ENCODE results near the gene CHEK2. TPM values are rescaled to one million over a fixed set of nuclear protein-coding genes. Genes with fewer than 3 reads are reported as not detected.
"Not testable (repeated sequence)": the region's sequence is repeated elsewhere in the genome, so short reads cannot be mapped to it uniquely, and the experiment has no call there.

Gene CHEK2
- total RNA-seq, 6 donors from 2014 or later: 5.6 to 14.7 (median 9.7) TPM

DNA sequence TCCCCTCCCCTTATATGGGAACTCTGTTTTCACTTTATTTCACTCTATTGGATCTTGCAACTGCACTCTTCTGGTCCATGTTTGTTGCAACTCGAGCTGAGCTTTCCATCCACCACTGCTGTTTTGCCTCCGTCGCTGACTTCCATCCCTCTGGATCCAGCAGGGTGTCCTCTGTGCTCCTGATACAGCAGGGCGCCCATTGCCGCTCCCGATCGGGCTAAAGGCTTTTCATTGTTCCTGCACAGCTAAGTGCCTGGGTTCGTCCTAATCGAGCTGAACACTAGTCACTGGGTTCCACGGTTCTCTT lies 19.8 kb upstream of the CHEK2 start:
- H3K36me3 ChIP-seq: no peaks in the 10 kb centered on the region
- DNase-seq (no peak), ATAC-seq (ENCODE audit: low FRiP score in 2 of 2) (no peak)
- H3K4me3 ChIP-seq: no peak overlapping the region
- H3K4me1 ChIP-seq: peaks cover 0 to 11% (median 10%) of the 10 kb centered on the region in 4 donors
- no peaks in the 10 kb centered on the region for H3K9me3 ChIP-seq
- TF ChIP-seq, protein P1, sequence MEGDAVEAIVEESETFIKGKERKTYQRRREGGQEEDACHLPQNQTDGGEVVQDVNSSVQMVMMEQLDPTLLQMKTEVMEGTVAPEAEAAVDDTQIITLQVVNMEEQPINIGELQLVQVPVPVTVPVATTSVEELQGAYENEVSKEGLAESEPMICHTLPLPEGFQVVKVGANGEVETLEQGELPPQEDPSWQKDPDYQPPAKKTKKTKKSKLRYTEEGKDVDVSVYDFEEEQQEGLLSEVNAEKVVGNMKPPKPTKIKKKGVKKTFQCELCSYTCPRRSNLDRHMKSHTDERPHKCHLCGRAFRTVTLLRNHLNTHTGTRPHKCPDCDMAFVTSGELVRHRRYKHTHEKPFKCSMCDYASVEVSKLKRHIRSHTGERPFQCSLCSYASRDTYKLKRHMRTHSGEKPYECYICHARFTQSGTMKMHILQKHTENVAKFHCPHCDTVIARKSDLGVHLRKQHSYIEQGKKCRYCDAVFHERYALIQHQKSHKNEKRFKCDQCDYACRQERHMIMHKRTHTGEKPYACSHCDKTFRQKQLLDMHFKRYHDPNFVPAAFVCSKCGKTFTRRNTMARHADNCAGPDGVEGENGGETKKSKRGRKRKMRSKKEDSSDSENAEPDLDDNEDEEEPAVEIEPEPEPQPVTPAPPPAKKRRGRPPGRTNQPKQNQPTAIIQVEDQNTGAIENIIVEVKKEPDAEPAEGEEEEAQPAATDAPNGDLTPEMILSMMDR (IDR thresholded peaks at IDR 0.05): no peak
- TF ChIP-seq EP300 (IDR thresholded peaks at IDR 0.05) (no peak), POLR2AphosphoS5 (IDR thresholded peaks at IDR 0.05) (no peak), POLR2A (IDR thresholded peaks at IDR 0.05) (no peak)
- no peak overlapping the region for H3K27ac ChIP-seq
- 98 to 99% methylated on average over 10 of the region's 10 CpGs for WGBS, 2 donors
- H3K27me3 ChIP-seq: no peaks in the 10 kb centered on the region

DNA sequence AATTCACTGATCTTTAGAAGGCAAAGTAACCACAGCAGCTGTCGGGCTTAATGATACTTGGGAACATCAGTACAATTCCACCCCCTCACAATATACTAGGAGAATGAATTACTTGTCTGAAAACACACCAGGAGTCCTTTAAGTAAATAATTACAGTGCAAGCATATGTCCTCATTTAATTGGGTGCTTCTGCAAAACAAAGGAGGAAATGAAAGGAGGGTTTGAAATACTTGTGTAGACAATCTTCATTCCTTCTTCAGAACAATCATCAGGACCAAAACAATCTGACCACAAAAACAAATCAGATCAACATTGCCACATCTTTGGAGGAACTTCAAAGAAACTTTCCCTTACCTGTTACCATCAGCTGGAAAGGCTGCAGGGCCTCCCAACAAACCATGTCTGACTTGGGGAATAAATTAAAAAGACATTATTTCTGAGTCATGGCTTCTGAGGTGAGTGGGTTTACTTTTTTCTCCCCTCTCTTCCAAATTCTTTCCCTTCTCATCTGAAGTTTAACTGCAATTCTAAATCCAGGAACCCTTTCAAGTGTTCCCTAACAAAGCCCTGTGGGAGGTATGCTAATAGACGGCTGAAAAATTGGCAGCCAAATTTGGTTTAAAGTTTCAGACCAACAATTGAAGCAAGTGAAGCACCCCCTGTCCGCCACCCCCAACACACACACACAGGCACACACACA lies 18.4 kb upstream of the CHEK2 start:
- DNase-seq (no peak), ATAC-seq (ENCODE audit: low FRiP score in 2 of 2) (no peak)
- TF ChIP-seq, protein P1 (IDR thresholded peaks at IDR 0.05): no peak
- TF ChIP-seq EP300 (IDR thresholded peaks at IDR 0.05): no peak
- no peak for TF ChIP-seq POLR2A (IDR thresholded peaks at IDR 0.05)
- Histone ChIP-seq H3K27me3 (no peaks in the 10 kb centered on the region), H3K27ac (no peak overlapping the region), H3K4me3 (no peak overlapping the region), H3K9me3 (no peaks in the 10 kb centered on the region), H3K4me1 (peaks cover 0 to 11% (median 10%) of the 10 kb centered on the region in 4 donors), H3K36me3 (no peaks in the 10 kb centered on the region)
- WGBS, 2 donors: 60 to 63% methylated on average over 3 of the region's 3 CpGs

DNA sequence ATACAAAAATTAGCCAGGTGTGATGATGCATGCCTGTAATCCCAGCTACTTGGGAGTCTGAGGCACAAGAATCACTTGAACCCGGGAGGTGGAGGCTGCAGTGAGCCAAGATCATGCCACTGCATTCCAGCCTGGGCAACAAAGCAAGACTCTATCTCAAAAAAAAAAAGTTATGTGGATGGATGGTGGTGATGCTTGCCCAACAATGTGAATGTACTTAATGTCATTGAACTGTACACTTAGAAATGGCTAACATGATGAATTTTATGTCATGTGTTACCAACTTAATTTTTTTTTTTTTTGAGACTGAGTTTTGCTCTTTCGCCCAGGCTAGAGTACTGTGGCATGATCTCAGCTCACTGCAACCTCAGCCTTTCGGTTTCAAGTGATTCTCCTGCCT lies 12.9 kb upstream of the CHEK2 start:
- not testable (repeated sequence) for DNase-seq; ATAC-seq (ENCODE audit: low FRiP score in 2 of 2)

DNA sequence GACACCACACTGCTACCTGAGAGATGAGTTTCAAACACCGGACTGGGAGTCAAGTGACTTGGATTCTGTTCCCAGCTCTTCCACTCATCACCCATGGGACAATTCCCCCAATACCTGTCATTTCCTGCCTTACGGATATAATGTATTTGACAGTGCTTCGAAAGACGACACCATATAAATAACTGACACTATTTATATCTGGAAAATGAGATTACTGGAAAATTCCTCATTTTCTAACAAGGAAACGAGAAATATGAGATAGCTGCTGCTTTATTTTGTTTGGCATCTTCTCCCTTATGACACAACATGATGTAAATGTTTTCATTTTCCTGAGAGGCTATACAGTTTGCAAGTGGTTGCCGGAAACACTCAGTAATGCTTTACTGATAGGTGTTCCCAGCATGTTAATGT lies 8.9 kb upstream of the CHEK2 start:
- no peak for TF ChIP-seq POLR2A (IDR thresholded peaks at IDR 0.05)
- TF ChIP-seq EP300 (IDR thresholded peaks at IDR 0.05): no peak
- no peak for TF ChIP-seq POLR2AphosphoS5 (IDR thresholded peaks at IDR 0.05)
- TF ChIP-seq, protein P1 (IDR thresholded peaks at IDR 0.05): no peak

More for the DNA sequence above, 12.9 kb upstream of the CHEK2 start:
- not testable (repeated sequence) for H3K27ac ChIP-seq, H3K27me3 ChIP-seq, H3K9me3 ChIP-seq, H3K4me1 ChIP-seq, H3K4me3 ChIP-seq
- WGBS, 2 donors: 91 to 100% methylated on average over 3 of the region's 3 CpGs
- peaks cover 0 to 12% (median 0%) of the 10 kb centered on the region in 4 donors for H3K36me3 ChIP-seq

DNA sequence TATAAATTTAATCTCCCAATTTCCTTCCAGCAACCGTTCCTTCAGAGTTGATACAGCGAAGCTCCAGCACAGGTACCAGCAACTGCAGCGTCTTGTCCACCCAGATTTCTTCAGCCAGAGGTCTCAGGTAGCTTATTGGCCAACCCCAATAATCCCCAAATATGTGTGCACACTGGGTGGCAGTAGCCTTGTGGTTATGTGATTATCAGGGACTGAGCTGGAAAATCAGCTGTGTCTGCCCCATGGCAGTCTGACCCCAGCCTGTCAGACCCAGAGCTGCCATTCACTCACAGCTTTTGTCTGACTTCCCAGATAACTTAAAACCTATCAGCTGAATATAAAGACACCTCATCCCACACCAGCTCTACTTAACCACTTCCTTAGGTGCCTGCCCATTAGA lies 2.2 kb upstream of the CHEK2 start:
- 95% methylated on average over 3 of the region's 3 CpGs for WGBS, 2 donors
- TF ChIP-seq EP300 (IDR thresholded peaks at IDR 0.05) (no peak), POLR2AphosphoS5 (IDR thresholded peaks at IDR 0.05) (no peak), POLR2A (IDR thresholded peaks at IDR 0.05) (no peak)
- TF ChIP-seq, protein P1 (IDR thresholded peaks at IDR 0.05): no peak
- DNase-seq (no peak), ATAC-seq (ENCODE audit: low FRiP score in 2 of 2) (no peak)
- no peak overlapping the region for H3K4me3 ChIP-seq
- H3K9me3 ChIP-seq: no peaks in the 10 kb centered on the region
- peaks cover 7 to 51% (median 42%) of the 10 kb centered on the region in 4 donors for H3K36me3 ChIP-seq
- H3K27ac ChIP-seq: no peak overlapping the region
- H3K4me1 ChIP-seq: peaks cover 8 to 14% (median 12%) of the 10 kb centered on the region in 4 donors
- no peaks in the 10 kb centered on the region for H3K27me3 ChIP-seq

More for the DNA sequence above, 8.9 kb upstream of the CHEK2 start:
- ATAC-seq (ENCODE audit: low FRiP score in 2 of 2) (no peak), DNase-seq (no peak)
- Histone ChIP-seq H3K9me3 (no peaks in the 10 kb centered on the region), H3K4me3 (no peak overlapping the region), H3K27me3 (no peaks in the 10 kb centered on the region), H3K27ac (no peak overlapping the region), H3K4me1 (no peaks in the 10 kb centered on the region), H3K36me3 (peaks cover 3 to 45% (median 30%) of the 10 kb centered on the region in 4 donors)
- 73 to 86% methylated on average over 6 of the region's 6 CpGs for WGBS, 2 donors
